ENCODE measurements around the gene ACAD8. TPM values are rescaled to one million over a fixed set of nuclear protein-coding genes. Genes with fewer than 3 reads are reported as not detected.

The ACAD8 gene
- total RNA-seq, 1 donor from 2014 or later: 48.4 TPM

DNA sequence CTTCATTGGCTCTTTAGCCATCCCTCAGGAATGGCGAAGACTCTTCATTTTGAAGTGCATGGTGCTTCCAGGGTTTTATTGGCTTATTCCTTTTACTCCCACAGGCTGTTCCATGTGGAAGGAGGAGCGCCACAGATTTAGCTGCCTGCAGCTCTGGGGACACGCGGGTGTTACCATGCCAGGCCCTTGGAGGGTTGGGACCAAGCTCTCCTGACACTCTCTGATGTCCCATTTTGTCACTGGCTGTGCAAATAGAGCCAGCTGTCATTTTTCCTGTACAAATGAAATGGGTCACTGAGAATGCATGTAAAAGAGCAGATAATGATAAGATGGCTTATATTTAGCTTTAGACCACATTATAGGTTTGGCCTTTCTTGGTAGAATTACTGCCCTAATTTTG, 9.5 kb upstream of the ACAD8 start:
- H4K20me1 ChIP-seq (ENCODE audit: low read depth): no peaks in the 10 kb centered on the region
- TF ChIP-seq EZH2phosphoT487 (IDR thresholded peaks at IDR 0.05): no peak
- no peak for TF ChIP-seq EZH2 (IDR thresholded peaks at IDR 0.05)
- TF ChIP-seq, protein P1, sequence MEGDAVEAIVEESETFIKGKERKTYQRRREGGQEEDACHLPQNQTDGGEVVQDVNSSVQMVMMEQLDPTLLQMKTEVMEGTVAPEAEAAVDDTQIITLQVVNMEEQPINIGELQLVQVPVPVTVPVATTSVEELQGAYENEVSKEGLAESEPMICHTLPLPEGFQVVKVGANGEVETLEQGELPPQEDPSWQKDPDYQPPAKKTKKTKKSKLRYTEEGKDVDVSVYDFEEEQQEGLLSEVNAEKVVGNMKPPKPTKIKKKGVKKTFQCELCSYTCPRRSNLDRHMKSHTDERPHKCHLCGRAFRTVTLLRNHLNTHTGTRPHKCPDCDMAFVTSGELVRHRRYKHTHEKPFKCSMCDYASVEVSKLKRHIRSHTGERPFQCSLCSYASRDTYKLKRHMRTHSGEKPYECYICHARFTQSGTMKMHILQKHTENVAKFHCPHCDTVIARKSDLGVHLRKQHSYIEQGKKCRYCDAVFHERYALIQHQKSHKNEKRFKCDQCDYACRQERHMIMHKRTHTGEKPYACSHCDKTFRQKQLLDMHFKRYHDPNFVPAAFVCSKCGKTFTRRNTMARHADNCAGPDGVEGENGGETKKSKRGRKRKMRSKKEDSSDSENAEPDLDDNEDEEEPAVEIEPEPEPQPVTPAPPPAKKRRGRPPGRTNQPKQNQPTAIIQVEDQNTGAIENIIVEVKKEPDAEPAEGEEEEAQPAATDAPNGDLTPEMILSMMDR (IDR thresholded peaks at IDR 0.05): no peak

GRCh38 chr11:134244593-134244992, 8.8 kb upstream of the ACAD8 start:
- Histone ChIP-seq H4K20me1 (ENCODE audit: low read depth) (no peaks in the 10 kb centered on the region), H3K4me1 (no peaks in the 10 kb centered on the region), H3K27ac (no peak overlapping the region), H3K4me3 (no peak overlapping the region), H3K9me3 (ENCODE audit: low read depth) (no peaks in the 10 kb centered on the region), H3K27me3 (no peaks in the 10 kb centered on the region), H3K4me2 (no peak overlapping the region), H2AFZ (replicated peaks) (no peak overlapping the region), H3K79me2 (ENCODE audit: low read depth) (no peaks in the 10 kb centered on the region), H3F3A (ENCODE audit: low read depth) (no peaks in the 10 kb centered on the region), H3K9ac (no peak overlapping the region), H3K36me3 (no peaks in the 10 kb centered on the region)
- TF ChIP-seq EZH2 (IDR thresholded peaks at IDR 0.05): no peak
- TF ChIP-seq, protein P1 (IDR thresholded peaks at IDR 0.05): peak; percentile 43
- no peak for TF ChIP-seq EZH2phosphoT487 (IDR thresholded peaks at IDR 0.05)
- peak; percentile 28 for DNase-seq (ENCODE audit: low spot score)
- no peaks in the 10 kb centered on the region for H3K27me3 Mint-ChIP-seq (ENCODE audit: insufficient read depth, low read depth)
- H3K4me1 Mint-ChIP-seq: no peaks in the 10 kb centered on the region
- no peak overlapping the region for H3K27ac Mint-ChIP-seq
- H3K4me3 Mint-ChIP-seq: no peak overlapping the region
- no peaks in the 10 kb centered on the region for H3K9me3 Mint-ChIP-seq
- H3K36me3 Mint-ChIP-seq: peaks cover 27% of the 10 kb centered on the region

More for the DNA sequence above, 9.5 kb upstream of the ACAD8 start:
- peaks cover 25% of the 10 kb centered on the region for H3K36me3 Mint-ChIP-seq
- no peak for DNase-seq (ENCODE audit: low spot score)
- Histone ChIP-seq H3K79me2 (ENCODE audit: low read depth) (no peaks in the 10 kb centered on the region), H3K36me3 (no peaks in the 10 kb centered on the region), H2AFZ (replicated peaks) (no peak overlapping the region), H3K4me1 (no peaks in the 10 kb centered on the region), H3F3A (ENCODE audit: low read depth) (no peaks in the 10 kb centered on the region), H3K27me3 (no peaks in the 10 kb centered on the region), H3K9me3 (ENCODE audit: low read depth) (no peaks in the 10 kb centered on the region), H3K27ac (no peak overlapping the region), H3K4me3 (no peak overlapping the region), H3K9ac (no peak overlapping the region), H3K4me2 (no peak overlapping the region)
- H3K27me3 Mint-ChIP-seq (ENCODE audit: insufficient read depth, low read depth): no peaks in the 10 kb centered on the region
- no peak overlapping the region for H3K27ac Mint-ChIP-seq
- H3K4me1 Mint-ChIP-seq: no peaks in the 10 kb centered on the region
- no peak overlapping the region for H3K4me3 Mint-ChIP-seq
- no peaks in the 10 kb centered on the region for H3K9me3 Mint-ChIP-seq

- Mint-ChIP-seq H3K27ac (no peak overlapping the region), H3K4me1 (no peaks in the 10 kb centered on the region), H3K9me3 (no peaks in the 10 kb centered on the region), H3K36me3 (peaks cover 27% of the 10 kb centered on the region), H3K4me3 (no peak overlapping the region), H3K27me3 (ENCODE audit: insufficient read depth, low read depth) (no peaks in the 10 kb centered on the region)
- Histone ChIP-seq H3K9me3 (ENCODE audit: low read depth) (no peaks in the 10 kb centered on the region), H3K79me2 (ENCODE audit: low read depth) (no peaks in the 10 kb centered on the region), H3K27ac (no peak overlapping the region), H2AFZ (replicated peaks) (no peak overlapping the region), H3F3A (ENCODE audit: low read depth) (no peaks in the 10 kb centered on the region), H3K4me1 (no peaks in the 10 kb centered on the region), H3K36me3 (no peaks in the 10 kb centered on the region), H3K4me2 (no peak overlapping the region), H3K4me3 (no peak overlapping the region), H3K27me3 (no peaks in the 10 kb centered on the region), H3K9ac (no peak overlapping the region), H4K20me1 (ENCODE audit: low read depth) (no peaks in the 10 kb centered on the region)
- TF ChIP-seq EZH2phosphoT487 (IDR thresholded peaks at IDR 0.05): no peak
- no peak for TF ChIP-seq EZH2 (IDR thresholded peaks at IDR 0.05)
- TF ChIP-seq, protein P1 (IDR thresholded peaks at IDR 0.05): no peak
- no peak for DNase-seq (ENCODE audit: low spot score)
Observed at GRCh38 chr11:134245434-134245833, 7.9 kb upstream of the ACAD8 start.
